ENCODE data around the gene PLXNA2. TPM values are rescaled to one million over a fixed set of nuclear protein-coding genes. Genes with fewer than 3 reads are reported as not detected.

Gene PLXNA2
- polyA plus RNA-seq, 4 donors, result 10.7 to 17.8 (median 12.8) TPM

GRCh38 chr1:208127792-208128529 lies 116.2 kb downstream of the PLXNA2 start:
- H3K27ac ChIP-seq (ENCODE audit: low read depth in 1 of 3, low read length in 2 of 3), result no peak overlapping the region
- FAIRE-seq (no peak), DNase-seq (no peak)
- peaks cover 0 to 3% (median 0%) of the 10 kb centered on the region in 3 donors for H3K36me3 ChIP-seq (ENCODE audit: control insufficient read depth in 3 of 3, insufficient read depth in 2 of 3, low read depth in 1 of 3, low read length in 3 of 3)
- H3K4me3 ChIP-seq (ENCODE audit: low read depth in 1 of 3, low read length in 3 of 3), result no peak overlapping the region
- no peaks in the 10 kb centered on the region for H3K27me3 ChIP-seq (ENCODE audit: control insufficient read depth in 3 of 3, insufficient read depth in 3 of 3, low read length in 3 of 3)
- H3K4me1 ChIP-seq (ENCODE audit: control insufficient read depth in 3 of 3, insufficient read depth in 2 of 3, low read depth in 1 of 3, low read length in 2 of 3), result peaks cover 0 to 10% (median 3%) of the 10 kb centered on the region in 3 donors
- no peaks in the 10 kb centered on the region for H3K9me3 ChIP-seq (ENCODE audit: control insufficient read depth in 2 of 2, insufficient read depth in 1 of 2, low read depth in 1 of 2, low read length in 1 of 2)
- WGBS, 3 donors, result 76 to 89% (median 77%) methylated on average over 10 of the region's 10 CpGs

- Histone ChIP-seq H3K36me3 (ENCODE audit: control insufficient read depth in 3 of 3, insufficient read depth in 2 of 3, low read depth in 1 of 3, low read length in 3 of 3) (peaks cover 0 to 3% (median 0%) of the 10 kb centered on the region in 3 donors), H3K27me3 (ENCODE audit: control insufficient read depth in 3 of 3, insufficient read depth in 3 of 3, low read length in 3 of 3) (no peaks in the 10 kb centered on the region), H3K4me1 (ENCODE audit: control insufficient read depth in 3 of 3, insufficient read depth in 2 of 3, low read depth in 1 of 3, low read length in 2 of 3) (peaks cover 0 to 7% (median 0%) of the 10 kb centered on the region in 3 donors), H3K9me3 (ENCODE audit: control insufficient read depth in 2 of 2, insufficient read depth in 1 of 2, low read depth in 1 of 2, low read length in 1 of 2) (no peaks in the 10 kb centered on the region), H3K27ac (ENCODE audit: low read depth in 1 of 3, low read length in 2 of 3) (no peak overlapping the region), H3K4me3 (ENCODE audit: low read depth in 1 of 3, low read length in 3 of 3) (no peak overlapping the region)
- FAIRE-seq (no peak), DNase-seq (no peak)
- WGBS, 3 donors, result 80 to 92% (median 86%) methylated on average over 2 of the region's 2 CpGs
Observed at GRCh38 chr1:208127284-208127683, 116.9 kb downstream of the PLXNA2 start.

GRCh38 chr1:208126108-208126507 lies 118.1 kb downstream of the PLXNA2 start:
- peaks cover 0 to 3% (median 0%) of the 10 kb centered on the region in 3 donors for H3K36me3 ChIP-seq (ENCODE audit: control insufficient read depth in 3 of 3, insufficient read depth in 2 of 3, low read depth in 1 of 3, low read length in 3 of 3)
- no peak overlapping the region for H3K27ac ChIP-seq (ENCODE audit: low read depth in 1 of 3, low read length in 2 of 3)
- DNase-seq (no peak), FAIRE-seq (no peak)
- no peaks in the 10 kb centered on the region for H3K4me1 ChIP-seq (ENCODE audit: control insufficient read depth in 3 of 3, insufficient read depth in 2 of 3, low read depth in 1 of 3, low read length in 2 of 3)
- no peak overlapping the region for H3K4me3 ChIP-seq (ENCODE audit: low read depth in 1 of 3, low read length in 3 of 3)
- 59 to 67% (median 63%) methylated on average over 2 of the region's 2 CpGs for WGBS, 3 donors
- no peaks in the 10 kb centered on the region for H3K9me3 ChIP-seq (ENCODE audit: control insufficient read depth in 2 of 2, insufficient read depth in 1 of 2, low read depth in 1 of 2, low read length in 1 of 2)
- H3K27me3 ChIP-seq (ENCODE audit: control insufficient read depth in 3 of 3, insufficient read depth in 3 of 3, low read length in 3 of 3), result no peaks in the 10 kb centered on the region

- Histone ChIP-seq H3K36me3 (ENCODE audit: control insufficient read depth in 3 of 3, insufficient read depth in 2 of 3, low read depth in 1 of 3, low read length in 3 of 3) (peaks cover 0 to 3% (median 0%) of the 10 kb centered on the region in 3 donors), H3K9me3 (ENCODE audit: control insufficient read depth in 2 of 2, insufficient read depth in 1 of 2, low read depth in 1 of 2, low read length in 1 of 2) (no peaks in the 10 kb centered on the region), H3K27me3 (ENCODE audit: control insufficient read depth in 3 of 3, insufficient read depth in 3 of 3, low read length in 3 of 3) (peaks cover 0 to 2% (median 0%) of the 10 kb centered on the region in 3 donors), H3K4me3 (ENCODE audit: low read depth in 1 of 3, low read length in 3 of 3) (no peak overlapping the region), H3K4me1 (ENCODE audit: control insufficient read depth in 3 of 3, insufficient read depth in 2 of 3, low read depth in 1 of 3, low read length in 2 of 3) (peaks cover 3 to 7% (median 4%) of the 10 kb centered on the region in 3 donors), H3K27ac (ENCODE audit: low read depth in 1 of 3, low read length in 2 of 3) (no peak overlapping the region)
- no peak for DNase-seq
- 89 to 95% (median 90%) methylated on average over 4 of the region's 4 CpGs for WGBS, 3 donors
- no peak for FAIRE-seq
Observed at GRCh38 chr1:208122612-208123358, 121.4 kb downstream of the PLXNA2 start.

GRCh38 chr1:208121813-208122364 lies 122.3 kb downstream of the PLXNA2 start:
- H3K36me3 ChIP-seq (ENCODE audit: control insufficient read depth in 3 of 3, insufficient read depth in 2 of 3, low read depth in 1 of 3, low read length in 3 of 3), result peaks cover 0 to 3% (median 0%) of the 10 kb centered on the region in 3 donors
- H3K4me1 ChIP-seq (ENCODE audit: control insufficient read depth in 3 of 3, insufficient read depth in 2 of 3, low read depth in 1 of 3, low read length in 2 of 3), result peaks cover 3 to 7% (median 5%) of the 10 kb centered on the region in 3 donors
- no peak overlapping the region for H3K27ac ChIP-seq (ENCODE audit: low read depth in 1 of 3, low read length in 2 of 3)
- FAIRE-seq, result no peak
- H3K4me3 ChIP-seq (ENCODE audit: low read depth in 1 of 3, low read length in 3 of 3), result no peak overlapping the region
- 83 to 95% (median 92%) methylated on average over 3 of the region's 3 CpGs for WGBS, 3 donors
- no peaks in the 10 kb centered on the region for H3K9me3 ChIP-seq (ENCODE audit: control insufficient read depth in 2 of 2, insufficient read depth in 1 of 2, low read depth in 1 of 2, low read length in 1 of 2)
- DNase-seq, result no peak
- H3K27me3 ChIP-seq (ENCODE audit: control insufficient read depth in 3 of 3, insufficient read depth in 3 of 3, low read length in 3 of 3), result peaks cover 0 to 2% (median 0%) of the 10 kb centered on the region in 3 donors

GRCh38 chr1:208120431-208120790 lies 123.8 kb downstream of the PLXNA2 start:
- no peak for FAIRE-seq
- 31 to 85% (median 78%) methylated on average over 2 of the region's 2 CpGs for WGBS, 3 donors

GRCh38 chr1:208118841-208119606 lies 125.2 kb downstream of the PLXNA2 start:
- H3K4me3 ChIP-seq (ENCODE audit: low read depth in 1 of 3, low read length in 3 of 3), result no peak overlapping the region
- H3K36me3 ChIP-seq (ENCODE audit: control insufficient read depth in 3 of 3, insufficient read depth in 2 of 3, low read depth in 1 of 3, low read length in 3 of 3), result no peaks in the 10 kb centered on the region
- DNase-seq (peak in 1 of 2 donors; percentile 69), FAIRE-seq (no peak)
- peak overlapping the region in 2 of 3 donors; percentile 15 to 57 for H3K27ac ChIP-seq (ENCODE audit: low read depth in 1 of 3, low read length in 2 of 3)
- WGBS, 3 donors, result 31 to 63% (median 38%) methylated on average over 12 of the region's 12 CpGs
- no peaks in the 10 kb centered on the region for H3K9me3 ChIP-seq (ENCODE audit: control insufficient read depth in 2 of 2, insufficient read depth in 1 of 2, low read depth in 1 of 2, low read length in 1 of 2)
- peaks cover 3 to 7% (median 5%) of the 10 kb centered on the region in 3 donors for H3K4me1 ChIP-seq (ENCODE audit: control insufficient read depth in 3 of 3, insufficient read depth in 2 of 3, low read depth in 1 of 3, low read length in 2 of 3)
- peaks cover 0 to 2% (median 0%) of the 10 kb centered on the region in 3 donors for H3K27me3 ChIP-seq (ENCODE audit: control insufficient read depth in 3 of 3, insufficient read depth in 3 of 3, low read length in 3 of 3)

More at GRCh38 chr1:208120431-208120790, 123.8 kb downstream of the PLXNA2 start:
- no peak for DNase-seq
- Histone ChIP-seq H3K36me3 (ENCODE audit: control insufficient read depth in 3 of 3, insufficient read depth in 2 of 3, low read depth in 1 of 3, low read length in 3 of 3) (no peaks in the 10 kb centered on the region), H3K4me1 (ENCODE audit: control insufficient read depth in 3 of 3, insufficient read depth in 2 of 3, low read depth in 1 of 3, low read length in 2 of 3) (peaks cover 3 to 7% (median 5%) of the 10 kb centered on the region in 3 donors), H3K27me3 (ENCODE audit: control insufficient read depth in 3 of 3, insufficient read depth in 3 of 3, low read length in 3 of 3) (peaks cover 0 to 2% (median 0%) of the 10 kb centered on the region in 3 donors), H3K27ac (ENCODE audit: low read depth in 1 of 3, low read length in 2 of 3) (no peak overlapping the region), H3K4me3 (ENCODE audit: low read depth in 1 of 3, low read length in 3 of 3) (no peak overlapping the region), H3K9me3 (ENCODE audit: control insufficient read depth in 2 of 2, insufficient read depth in 1 of 2, low read depth in 1 of 2, low read length in 1 of 2) (no peaks in the 10 kb centered on the region)

- H3K4me3 ChIP-seq (ENCODE audit: low read depth in 1 of 3, low read length in 3 of 3), result no peak overlapping the region
- H3K27me3 ChIP-seq (ENCODE audit: control insufficient read depth in 3 of 3, insufficient read depth in 3 of 3, low read length in 3 of 3), result peaks cover 0 to 2% (median 0%) of the 10 kb centered on the region in 3 donors
- DNase-seq (no peak), FAIRE-seq (no peak)
- WGBS, 3 donors, result 57 to 69% (median 58%) methylated on average over 5 of the region's 5 CpGs
- no peaks in the 10 kb centered on the region for H3K9me3 ChIP-seq (ENCODE audit: control insufficient read depth in 2 of 2, insufficient read depth in 1 of 2, low read depth in 1 of 2, low read length in 1 of 2)
- H3K36me3 ChIP-seq (ENCODE audit: control insufficient read depth in 3 of 3, insufficient read depth in 2 of 3, low read depth in 1 of 3, low read length in 3 of 3), result no peaks in the 10 kb centered on the region
- peaks cover 3 to 7% (median 5%) of the 10 kb centered on the region in 3 donors for H3K4me1 ChIP-seq (ENCODE audit: control insufficient read depth in 3 of 3, insufficient read depth in 2 of 3, low read depth in 1 of 3, low read length in 2 of 3)
- H3K27ac ChIP-seq (ENCODE audit: low read depth in 1 of 3, low read length in 2 of 3), result no peak overlapping the region
Observed at GRCh38 chr1:208118306-208118705, 125.9 kb downstream of the PLXNA2 start.
